OCI-LY1 (cell line): Measurements from ENCODE around the gene KIF22.

ENCODE experiments used
- H2AFZ ChIP-seq: fragments of 200-600 bp; sonication (generic), shearing (Covaris generic); 2 replicates; pipeline ENCODE4 v1.6.0; 2014; ENCODE audit warnings: antibody characterized with exemption, mild to moderate bottlenecking, low read length
- H3F3A ChIP-seq: fragments of 200-600 bp; sonication (generic), shearing (Covaris generic); 2 replicates; pipeline ENCODE4 v1.6.0; 2014; ENCODE audit warnings: mild to moderate bottlenecking, antibody characterized with exemption, low read length, moderate library complexity; ENCODE audit not compliant: insufficient read depth
- H3K27ac ChIP-seq: fragments of 200-600 bp; sonication (generic); 2 replicates; pipeline ENCODE4 v1.5.1; 2014; ENCODE audit warnings: low read length, mixed run types, mild to moderate bottlenecking, low read depth; ENCODE audit not compliant: poor library complexity, severe bottlenecking
- H3K27me3 ChIP-seq: fragments of 200-600 bp; sonication (generic); 2 replicates; pipeline ENCODE4 v1.6.0; 2014; ENCODE audit warnings: antibody characterized with exemption, mild to moderate bottlenecking, low read length, moderate library complexity; ENCODE audit not compliant: insufficient read depth
- H3K36me3 ChIP-seq: fragments of 200-600 bp; sonication (generic); 2 replicates; pipeline ENCODE4 v1.6.1; 2014; ENCODE audit warnings: mild to moderate bottlenecking, antibody characterized with exemption, low read length, moderate library complexity, mixed read lengths; ENCODE audit not compliant: insufficient read depth
- H3K4me1 ChIP-seq: fragments of 200-600 bp; sonication (generic); 2 replicates; pipeline ENCODE4 v1.5.1; 2014; ENCODE audit warnings: mild to moderate bottlenecking, low read length, moderate library complexity; ENCODE audit not compliant: insufficient read depth, severe bottlenecking
- H3K4me2 ChIP-seq: fragments of 200-600 bp; sonication (generic), shearing (Covaris generic); 2 replicates; pipeline ENCODE4 v1.6.1; 2014; ENCODE audit warnings: low read length
- H3K4me3 ChIP-seq: fragments of 200-600 bp; sonication (generic); 2 replicates; pipeline ENCODE4 v1.5.1; 2014; ENCODE audit warnings: low read length, low read depth, mild to moderate bottlenecking, mixed read lengths; ENCODE audit not compliant: poor library complexity, severe bottlenecking
- H3K79me2 ChIP-seq: fragments of 200-600 bp; shearing (Covaris generic); 2 replicates; pipeline ENCODE4 v1.6.1; 2016; ENCODE audit warnings: mixed run types, low read length, mixed read lengths; ENCODE audit not compliant: insufficient read depth
- H3K9ac ChIP-seq: fragments of 200-600 bp; sonication (generic), shearing (Covaris generic); 2 replicates; pipeline ENCODE4 v1.6.1; 2014; ENCODE audit warnings: mild to moderate bottlenecking, low read length, mixed read lengths
- H3K9me2 ChIP-seq: fragments of 200-600 bp; sonication (generic), shearing (Covaris generic); 2 replicates; pipeline ENCODE4 v1.6.1; 2014; ENCODE audit warnings: low read depth, mild to moderate bottlenecking, low read length, mixed read lengths
- H3K9me3 ChIP-seq: fragments of 200-600 bp; shearing (Covaris generic); 2 replicates; pipeline ENCODE4 v1.6.1; 2014; ENCODE audit warnings: low read length, mixed read lengths
- H4K20me1 ChIP-seq: fragments of 200-600 bp; sonication (generic), shearing (Covaris generic); 2 replicates; pipeline ENCODE4 v1.6.0; 2016; ENCODE audit warnings: mild to moderate bottlenecking, low read length; ENCODE audit not compliant: insufficient read depth
- CTCF ChIP-seq: fragments of 200-600 bp; sonication (generic), shearing (Covaris generic); IDR thresholded peaks from 2 replicates; pipeline ENCODE4 v1.5.1; 2017; ENCODE audit warnings: mild to moderate bottlenecking, antibody characterized with exemption, low read length, moderate library complexity, mixed read lengths
- EZH2 ChIP-seq: fragments of 200-600 bp; sonication (generic), shearing (Covaris generic); IDR thresholded peaks from 2 replicates; pipeline ENCODE4 v1.8.0; 2017; ENCODE audit warnings: borderline replicate concordance, mixed run types, mild to moderate bottlenecking, antibody characterized with exemption, low read length, moderate library complexity, mixed read lengths

Gene KIF22

GRCh38 chr16:29819506-29819905, 29.0 kb downstream of the KIF22 start:
- no peaks in the 10 kb centered on the region for H3K9me3 ChIP-seq
- TF ChIP-seq CTCF (no peak), EZH2 (no peak)
- no peak overlapping the region for H2AFZ ChIP-seq
- H3K9me2 ChIP-seq, result no peaks in the 10 kb centered on the region
- H3K27ac ChIP-seq, result no peak overlapping the region
- no peaks in the 10 kb centered on the region for H3K79me2 ChIP-seq
- peak overlapping the region; percentile 58 for H3K4me3 ChIP-seq
- peak overlapping the region; percentile 71 for H3K4me2 ChIP-seq
- H3K27me3 ChIP-seq, result no peaks in the 10 kb centered on the region
- peaks cover 26% of the 10 kb centered on the region for H3K36me3 ChIP-seq
- H4K20me1 ChIP-seq, result no peaks in the 10 kb centered on the region
- H3K9ac ChIP-seq, result no peak overlapping the region; the same call in 1 of the 2 replicates
- H3F3A ChIP-seq, result no peaks in the 10 kb centered on the region
- peaks cover 48% of the 10 kb centered on the region for H3K4me1 ChIP-seq

- H3K4me1 ChIP-seq, result peaks cover 49% of the 10 kb centered on the region
- H3K9ac ChIP-seq, result peak within 1 kb of the TSS; percentile 50; the same call in 1 of the 2 replicates
- H3K4me3 ChIP-seq, result peak within 1 kb of the TSS; percentile 58
- H3K79me2 ChIP-seq, result no peaks in the 10 kb centered on the region
- H3K4me2 ChIP-seq, result peak within 1 kb of the TSS; percentile 71
- H3K9me3 ChIP-seq, result no peaks in the 10 kb centered on the region
- TF ChIP-seq EZH2 (no peak), CTCF (no peak)
- H3K27me3 ChIP-seq, result no peaks in the 10 kb centered on the region
- no peaks in the 10 kb centered on the region for H3F3A ChIP-seq
- H2AFZ ChIP-seq, result no peak within 1 kb of the TSS
- H3K9me2 ChIP-seq, result no peaks in the 10 kb centered on the region
- H3K27ac ChIP-seq, result peak within 1 kb of the TSS; percentile 24
- H4K20me1 ChIP-seq, result no peaks in the 10 kb centered on the region
- H3K36me3 ChIP-seq, result peaks cover 26% of the 10 kb centered on the region
These were observed 29.7 kb downstream of the KIF22 start, which contains the start of gene MVP for GRCh38 chr16:29820271-29820701. MVP (plus strand) TSS chr16:29820462; CDS start chr16:29830550, 10,088 bp downstream.

- Histone ChIP-seq H3K9me3 (no peaks in the 10 kb centered on the region), H3K36me3 (peaks cover 26% of the 10 kb centered on the region), H4K20me1 (no peaks in the 10 kb centered on the region), H3K4me3 (peak overlapping the region; percentile 58), H2AFZ (no peak overlapping the region), H3F3A (no peaks in the 10 kb centered on the region), H3K79me2 (no peaks in the 10 kb centered on the region), H3K4me2 (peak overlapping the region; percentile 71), H3K4me1 (peaks cover 47% of the 10 kb centered on the region), H3K9me2 (no peaks in the 10 kb centered on the region), H3K9ac (peak overlapping the region; percentile 50; the same call in 1 of the 2 replicates), H3K27me3 (no peaks in the 10 kb centered on the region), H3K27ac (peak overlapping the region; percentile 24)
- TF ChIP-seq CTCF (no peak), EZH2 (no peak)
These were observed 30.4 kb downstream of the KIF22 start for GRCh38 chr16:29820730-29821642.
